Progenitor cell of endocrine pancreas (in vitro differentiated cells): ENCODE measurements around the gene SMCHD1. TPM values are rescaled to one million over a fixed set of nuclear protein-coding genes. Genes with fewer than 3 reads are reported as not detected.

Source experiments
- DNase-seq: peaks from one replicate; pipeline ENCODE4 v3.0.0; 2021; ENCODE audit warnings: low spot score; ENCODE audit not compliant: unreplicated experiment
- H3K27ac Mint-ChIP-seq: 2 replicates; pipeline ENCODE4 v1.8.0; 2021; ENCODE audit warnings: mild to moderate bottlenecking, moderate library complexity, mixed read lengths
- H3K27me3 Mint-ChIP-seq: 2 replicates; pipeline ENCODE4 v1.8.0; 2021; ENCODE audit warnings: mixed read lengths
- H3K36me3 Mint-ChIP-seq: 2 replicates; pipeline ENCODE4 v1.8.0; 2022; ENCODE audit warnings: mixed read lengths; ENCODE audit not compliant: insufficient read depth
- H3K4me1 Mint-ChIP-seq: 2 replicates; pipeline ENCODE4 v1.8.0; 2021; ENCODE audit warnings: low read depth, mixed read lengths
- H3K4me3 Mint-ChIP-seq: 2 replicates; pipeline ENCODE4 v1.8.0; 2021; ENCODE audit warnings: low read depth, mild to moderate bottlenecking, moderate library complexity, mixed read lengths
- H3K9me3 Mint-ChIP-seq: 2 replicates; pipeline ENCODE4 v1.8.0; 2021; ENCODE audit warnings: low read depth, mixed read lengths
- CTCF ChIP-seq: fragments of 200-600 bp; sonication (generic); IDR thresholded peaks from one replicate; pipeline ENCODE4 v1.5.0; 2021; ENCODE audit warnings: antibody characterized with exemption, mild to moderate bottlenecking; ENCODE audit not compliant: unreplicated experiment
- total RNA-seq: library from RNA; stranded (reverse); gene quantifications from 2 replicates; pipeline ENCODE4 v1.2.1, GENCODE V29; 2021

Gene SMCHD1
- total RNA-seq, 1 donor from 2014 or later = 59.2 TPM

GRCh38 chr18:2635586-2635985 lies 19.9 kb upstream of the SMCHD1 start:
- Mint-ChIP-seq H3K27me3 (no peaks in the 10 kb centered on the region), H3K27ac (no peak overlapping the region), H3K9me3 (peaks cover 5% of the 10 kb centered on the region), H3K4me3 (no peak overlapping the region), H3K4me1 (peaks cover 3% of the 10 kb centered on the region), H3K36me3 (no peaks in the 10 kb centered on the region)
- no peak for TF ChIP-seq CTCF
- no peak for DNase-seq

GRCh38 chr18:2636126-2636631 lies 19.3 kb upstream of the SMCHD1 start:
- H3K4me1 Mint-ChIP-seq = peaks cover 3% of the 10 kb centered on the region
- no peak for TF ChIP-seq CTCF
- DNase-seq = no peak
- H3K27ac Mint-ChIP-seq = no peak overlapping the region
- no peak overlapping the region for H3K4me3 Mint-ChIP-seq
- peaks cover 5% of the 10 kb centered on the region for H3K9me3 Mint-ChIP-seq
- H3K36me3 Mint-ChIP-seq = no peaks in the 10 kb centered on the region
- H3K27me3 Mint-ChIP-seq = no peaks in the 10 kb centered on the region

GRCh38 chr18:2641638-2642037 lies 13.9 kb upstream of the SMCHD1 start:
- H3K27ac Mint-ChIP-seq = no peak overlapping the region
- TF ChIP-seq CTCF = no peak
- DNase-seq = no peak
- H3K4me3 Mint-ChIP-seq = no peak overlapping the region
- no peaks in the 10 kb centered on the region for H3K36me3 Mint-ChIP-seq
- H3K4me1 Mint-ChIP-seq = no peaks in the 10 kb centered on the region
- H3K27me3 Mint-ChIP-seq = no peaks in the 10 kb centered on the region
- H3K9me3 Mint-ChIP-seq = no peaks in the 10 kb centered on the region

- Mint-ChIP-seq H3K36me3 (no peaks in the 10 kb centered on the region), H3K9me3 (no peaks in the 10 kb centered on the region), H3K4me3 (no peak overlapping the region), H3K27me3 (no peaks in the 10 kb centered on the region), H3K27ac (no peak overlapping the region), H3K4me1 (no peaks in the 10 kb centered on the region)
- no peak for DNase-seq
- no peak for TF ChIP-seq CTCF
Measured at GRCh38 chr18:2642771-2643170, 12.8 kb upstream of the SMCHD1 start.

GRCh38 chr18:2644535-2644934 lies 11.0 kb upstream of the SMCHD1 start:
- H3K9me3 Mint-ChIP-seq = no peaks in the 10 kb centered on the region
- TF ChIP-seq CTCF = no peak
- no peaks in the 10 kb centered on the region for H3K4me1 Mint-ChIP-seq
- no peak for DNase-seq
- H3K4me3 Mint-ChIP-seq = no peak overlapping the region
- no peaks in the 10 kb centered on the region for H3K27me3 Mint-ChIP-seq
- H3K36me3 Mint-ChIP-seq = no peaks in the 10 kb centered on the region
- no peak overlapping the region for H3K27ac Mint-ChIP-seq
